NT2/D1 (cell line): ENCODE data around the gene CDC73.
A peak's percentile ranks its signal among the peaks of the same experiment; 100 is the strongest.

Experiments
- DNase-seq: peaks from one replicate; pipeline ENCODE4 v3.0.0-alpha.2; 2011; ENCODE audit warnings: low read depth, low spot score
- H3K27me3 ChIP-seq: 2 replicates; pipeline ENCODE4 v1.6.0; 2011; ENCODE audit warnings: mild to moderate bottlenecking; ENCODE audit not compliant: insufficient read length, insufficient read depth
- H3K36me3 ChIP-seq: 2 replicates; pipeline ENCODE4 v1.6.1; 2011; ENCODE audit warnings: mild to moderate bottlenecking, low read length, mixed read lengths; ENCODE audit not compliant: insufficient read depth, insufficient read length
- H3K4me1 ChIP-seq: 2 replicates; pipeline ENCODE4 v1.5.1; 2011; ENCODE audit not compliant: insufficient read depth, insufficient read length
- H3K4me3 ChIP-seq: 2 replicates; pipeline ENCODE4 v1.5.1; 2011; ENCODE audit warnings: low read depth; ENCODE audit not compliant: insufficient read length
- H3K9ac ChIP-seq: 2 replicates; pipeline ENCODE4 v1.6.0; 2011; ENCODE audit warnings: low read depth; ENCODE audit not compliant: insufficient read length
- H3K9me3 ChIP-seq: 2 replicates; pipeline ENCODE4 v1.5.1; 2011; ENCODE audit warnings: mild to moderate bottlenecking, low read length; ENCODE audit not compliant: insufficient read depth
- SUZ12 ChIP-seq: IDR thresholded peaks from 2 replicates; pipeline ENCODE4 v1.6.1; 2011; ENCODE audit not compliant: insufficient read length, insufficient read depth; ENCODE audit errors: extremely low read depth
- YY1 ChIP-seq: IDR thresholded peaks from 2 replicates; pipeline ENCODE4 v1.6.1; 2011; ENCODE audit not compliant: insufficient read length, insufficient read depth
- ZNF274 ChIP-seq: IDR thresholded peaks from 2 replicates; pipeline ENCODE4 v1.6.1; 2011; ENCODE audit warnings: mild to moderate bottlenecking, low read depth, low read length

Gene CDC73

GRCh38 chr1:193121616-193122593, at the start of gene CDC73:
Gene CDC73, plus strand, starts transcription at chr1:193122031. Its CDS starts 170 bp downstream, at chr1:193122201.
- DNase-seq, result peak; percentile 94
- peak within 1 kb of the TSS; percentile 94 for H3K9ac ChIP-seq
- peaks cover 1% of the 10 kb centered on the region for H3K4me1 ChIP-seq
- peaks cover 6% of the 10 kb centered on the region for H3K27me3 ChIP-seq
- no peak for TF ChIP-seq SUZ12
- TF ChIP-seq ZNF274, result no peak
- peak; percentile 60 for TF ChIP-seq YY1
- H3K9me3 ChIP-seq, result no peaks in the 10 kb centered on the region
- peak within 1 kb of the TSS; percentile 80 for H3K4me3 ChIP-seq
- peaks cover 22% of the 10 kb centered on the region for H3K36me3 ChIP-seq

- Histone ChIP-seq H3K4me3 (no peak overlapping the region), H3K9me3 (peaks cover 23% of the 10 kb centered on the region), H3K9ac (no peak overlapping the region), H3K36me3 (peaks cover 73% of the 10 kb centered on the region), H3K27me3 (no peaks in the 10 kb centered on the region), H3K4me1 (no peaks in the 10 kb centered on the region)
- TF ChIP-seq SUZ12 (no peak), ZNF274 (no peak), YY1 (no peak)
- no peak for DNase-seq
Measured at GRCh38 chr1:193077991-193078390, 43.8 kb upstream of the CDC73 start.

GRCh38 chr1:193079187-193079586, 42.6 kb upstream of the CDC73 start:
- TF ChIP-seq YY1 (no peak), ZNF274 (no peak), SUZ12 (no peak)
- Histone ChIP-seq H3K27me3 (no peaks in the 10 kb centered on the region), H3K9me3 (peaks cover 18% of the 10 kb centered on the region), H3K36me3 (peaks cover 80% of the 10 kb centered on the region), H3K4me3 (no peak overlapping the region), H3K9ac (no peak overlapping the region), H3K4me1 (no peaks in the 10 kb centered on the region)
- DNase-seq, result no peak

- H3K27me3 ChIP-seq, result no peaks in the 10 kb centered on the region
- H3K9ac ChIP-seq, result no peak overlapping the region
- TF ChIP-seq YY1 (no peak), ZNF274 (no peak), SUZ12 (no peak)
- peaks cover 75% of the 10 kb centered on the region for H3K36me3 ChIP-seq
- H3K9me3 ChIP-seq, result no peaks in the 10 kb centered on the region
- DNase-seq, result no peak
- no peaks in the 10 kb centered on the region for H3K4me1 ChIP-seq
- no peak overlapping the region for H3K4me3 ChIP-seq
Measured at GRCh38 chr1:193083365-193084088, 38.3 kb upstream of the CDC73 start.

GRCh38 chr1:193085263-193085662, 36.6 kb upstream of the CDC73 start:
- Histone ChIP-seq H3K27me3 (no peaks in the 10 kb centered on the region), H3K9me3 (no peaks in the 10 kb centered on the region), H3K9ac (no peak overlapping the region), H3K36me3 (peaks cover 73% of the 10 kb centered on the region), H3K4me3 (no peak overlapping the region), H3K4me1 (no peaks in the 10 kb centered on the region)
- no peak for DNase-seq
- TF ChIP-seq YY1 (no peak), ZNF274 (no peak), SUZ12 (no peak)

- Histone ChIP-seq H3K9me3 (no peaks in the 10 kb centered on the region), H3K36me3 (peaks cover 64% of the 10 kb centered on the region), H3K4me3 (no peak overlapping the region), H3K9ac (no peak overlapping the region), H3K27me3 (no peaks in the 10 kb centered on the region), H3K4me1 (no peaks in the 10 kb centered on the region)
- DNase-seq, result no peak
- TF ChIP-seq YY1 (no peak), SUZ12 (no peak), ZNF274 (no peak)
Measured at GRCh38 chr1:193086342-193086741, 35.5 kb upstream of the CDC73 start.

- TF ChIP-seq SUZ12, result no peak
- TF ChIP-seq ZNF274, result no peak
- no peak for TF ChIP-seq YY1
- H3K27me3 ChIP-seq, result no peaks in the 10 kb centered on the region
- peaks cover 61% of the 10 kb centered on the region for H3K36me3 ChIP-seq
- no peaks in the 10 kb centered on the region for H3K4me1 ChIP-seq
- H3K9ac ChIP-seq, result no peak overlapping the region
- no peaks in the 10 kb centered on the region for H3K9me3 ChIP-seq
- H3K4me3 ChIP-seq, result no peak overlapping the region
- no peak for DNase-seq
Measured at GRCh38 chr1:193087893-193088292, 33.9 kb upstream of the CDC73 start.
